SK-N-SH (cell line): ENCODE results near the gene MLYCD.

Experiments used
- CHD2 ChIP-seq: fragments of 150-350 bp; IDR thresholded peaks from 2 replicates; pipeline ENCODE4 v1.6.1; 2018; ENCODE audit warnings: low read length; ENCODE audit not compliant: partially characterized antibody
- CTCF ChIP-seq: fragments of 200-600 bp; sonication (generic); IDR thresholded peaks from 2 replicates; pipeline ENCODE4 v1.6.1; 2017; ENCODE audit warnings: antibody characterized with exemption, mild to moderate bottlenecking, moderate library complexity
- EP300 ChIP-seq, 2 experiments: IDR thresholded peaks; 2 replicates each; pipeline versions ENCODE4 v1.4.0 to v1.6.1; 2012; ENCODE audit warnings: borderline replicate concordance in 1 of 2, low read depth in 1 of 2, low read length in 1 of 2
- FOSL2 ChIP-seq: IDR thresholded peaks from 2 replicates; pipeline ENCODE4 v1.4.0; 2012; ENCODE audit warnings: low read depth, mild to moderate bottlenecking, moderate library complexity, borderline replicate concordance
- GATA2 ChIP-seq: sonication (generic); formaldehyde crosslinking; IDR thresholded peaks from 2 replicates; pipeline ENCODE4 v1.5.0; 2020; ENCODE audit warnings: mild to moderate bottlenecking, missing genetic modification reagents
- MEF2A ChIP-seq: IDR thresholded peaks from 2 replicates; pipeline ENCODE4 v1.4.0; 2012; ENCODE audit warnings: low read depth, borderline replicate concordance
- NFIC ChIP-seq: IDR thresholded peaks from 2 replicates; pipeline ENCODE4 v1.4.0; 2012; ENCODE audit warnings: borderline replicate concordance
- POLR2AphosphoS5 ChIP-seq: IDR thresholded peaks from 2 replicates; pipeline ENCODE4 v1.6.1; 2012; ENCODE audit warnings: low read depth, low read length
- RAD21 ChIP-seq: IDR thresholded peaks from 2 replicates; pipeline ENCODE4 v1.6.1; 2012; ENCODE audit warnings: mild to moderate bottlenecking, low read length
- USF2 ChIP-seq: fragments of 150-350 bp; IDR thresholded peaks from 2 replicates; pipeline ENCODE4 v1.6.1; 2017; ENCODE audit warnings: antibody characterized with exemption, low read length, low read depth, borderline replicate concordance
- TF ChIP-seq, protein P1 (sequence below): IDR thresholded peaks from 2 replicates; pipeline ENCODE4 v1.4.0; 2012; ENCODE audit warnings: low read depth, borderline replicate concordance

DNA sequence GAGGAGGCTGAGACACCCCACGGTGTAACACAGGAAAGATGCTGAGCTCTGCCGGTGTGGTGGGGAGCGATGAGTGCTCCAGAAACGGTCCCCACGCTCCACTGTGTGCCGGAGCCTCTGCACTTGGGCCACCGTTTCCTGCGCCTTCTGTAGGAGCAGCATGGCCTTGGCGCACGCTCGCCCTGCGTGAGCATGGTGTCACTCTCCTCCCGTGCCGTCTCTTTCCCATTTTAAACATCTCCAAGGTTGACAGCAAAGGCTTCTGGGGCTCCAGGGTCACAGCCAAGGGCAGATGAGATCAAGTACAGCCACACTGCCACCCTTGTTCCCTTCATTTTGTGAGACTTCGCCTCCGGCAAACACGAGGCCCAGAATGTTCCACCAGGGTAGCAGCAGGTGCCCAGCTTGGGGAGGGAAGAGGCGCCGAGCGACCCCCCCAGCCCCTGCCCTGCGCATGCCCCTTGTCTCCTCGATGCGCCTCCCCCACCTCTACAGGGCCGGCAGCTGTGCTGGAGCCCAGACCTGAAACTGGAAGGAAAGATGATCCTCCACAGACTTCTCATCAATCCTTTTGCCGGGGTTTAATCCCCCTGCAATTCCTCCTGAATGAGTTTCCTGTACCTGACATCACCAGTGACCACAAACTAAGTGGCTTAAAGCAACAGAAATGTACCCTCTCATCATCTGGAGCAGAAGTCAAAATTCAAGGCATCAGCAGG is 34.2 kb downstream of the MLYCD start:
- TF ChIP-seq CTCF, result no peak
- TF ChIP-seq MEF2A, result no peak
- TF ChIP-seq NFIC, result no peak
- no peak for TF ChIP-seq EP300 (IDR thresholded peaks at IDR 0.05; ENCODE audit: borderline replicate concordance in 1 of 2, low read depth in 1 of 2, low read length in 1 of 2)
- TF ChIP-seq, protein P1, sequence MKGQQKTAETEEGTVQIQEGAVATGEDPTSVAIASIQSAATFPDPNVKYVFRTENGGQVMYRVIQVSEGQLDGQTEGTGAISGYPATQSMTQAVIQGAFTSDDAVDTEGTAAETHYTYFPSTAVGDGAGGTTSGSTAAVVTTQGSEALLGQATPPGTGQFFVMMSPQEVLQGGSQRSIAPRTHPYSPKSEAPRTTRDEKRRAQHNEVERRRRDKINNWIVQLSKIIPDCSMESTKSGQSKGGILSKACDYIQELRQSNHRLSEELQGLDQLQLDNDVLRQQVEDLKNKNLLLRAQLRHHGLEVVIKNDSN, result no peak
- TF ChIP-seq GATA2 (CRISPR knock-in tag), result no peak
- TF ChIP-seq POLR2AphosphoS5, result no peak
- no peak for TF ChIP-seq USF2
- TF ChIP-seq CHD2, result no peak
- no peak for TF ChIP-seq FOSL2
- no peak for TF ChIP-seq RAD21
